NOMO-1 treated with DMSO at 0.1 percent for 48 hours (cell line): ENCODE measurements around the gene ECSCR.
"Not testable (repeated sequence)": the region's sequence is repeated elsewhere in the genome, so short reads cannot be mapped to it uniquely, and the experiment has no call there.

Source experiments
- DNase-seq: peaks from one replicate; lab custom pipeline; 2025; ENCODE audit not compliant: unreplicated experiment; lab: John Stamatoyannopoulos, UW

Gene ECSCR, protein sequence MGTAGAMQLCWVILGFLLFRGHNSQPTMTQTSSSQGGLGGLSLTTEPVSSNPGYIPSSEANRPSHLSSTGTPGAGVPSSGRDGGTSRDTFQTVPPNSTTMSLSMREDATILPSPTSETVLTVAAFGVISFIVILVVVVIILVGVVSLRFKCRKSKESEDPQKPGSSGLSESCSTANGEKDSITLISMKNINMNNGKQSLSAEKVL

DNA sequence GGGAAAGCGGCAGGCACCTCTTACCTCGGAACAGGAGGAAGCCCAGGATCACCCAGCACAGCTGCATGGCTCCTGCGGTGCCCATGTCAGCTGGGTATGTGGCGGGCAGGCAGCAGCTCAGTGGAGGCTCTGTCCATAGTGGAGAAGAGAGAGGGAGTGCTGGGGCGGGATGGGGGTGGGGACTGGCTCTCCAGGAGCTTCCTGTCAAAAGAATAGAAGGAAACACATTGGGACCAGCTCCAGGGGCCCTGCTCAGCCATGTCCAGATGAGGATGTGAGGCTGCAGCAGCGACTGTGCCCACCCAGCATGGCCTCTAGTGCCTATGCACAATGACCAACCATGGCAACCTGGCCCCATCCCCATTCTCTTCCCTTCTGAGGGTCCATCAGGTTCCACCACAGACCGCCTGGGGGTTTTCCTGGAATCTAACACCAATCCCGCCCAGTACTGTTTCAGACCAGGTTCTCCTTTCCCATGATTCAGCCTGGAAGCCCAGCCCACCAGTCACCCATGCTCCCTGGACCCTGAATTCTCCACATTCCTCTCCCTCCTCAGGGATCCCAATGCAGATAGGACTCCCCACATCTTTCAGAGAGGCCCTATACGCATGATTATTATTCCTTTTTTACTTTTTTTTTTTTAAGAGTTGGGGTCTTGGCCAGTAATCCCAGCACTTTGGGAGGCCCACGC is at the start of gene ECSCR:
Gene ECSCR (minus strand): TSS at position 158 of the 691 bp plus-strand sequence. CDS start 73 bp downstream, at position 85.
- DNase-seq: no peak

- not testable (repeated sequence) for DNase-seq
These were observed 42.2 kb upstream of the ECSCR start for GRCh38 chr5:139504722-139505121.

GRCh38 chr5:139503879-139504278 is 41.3 kb upstream of the ECSCR start:
- peak; percentile 60 for DNase-seq

GRCh38 chr5:139503036-139503817 is 40.7 kb upstream of the ECSCR start:
- DNase-seq: peak; percentile 13

DNA sequence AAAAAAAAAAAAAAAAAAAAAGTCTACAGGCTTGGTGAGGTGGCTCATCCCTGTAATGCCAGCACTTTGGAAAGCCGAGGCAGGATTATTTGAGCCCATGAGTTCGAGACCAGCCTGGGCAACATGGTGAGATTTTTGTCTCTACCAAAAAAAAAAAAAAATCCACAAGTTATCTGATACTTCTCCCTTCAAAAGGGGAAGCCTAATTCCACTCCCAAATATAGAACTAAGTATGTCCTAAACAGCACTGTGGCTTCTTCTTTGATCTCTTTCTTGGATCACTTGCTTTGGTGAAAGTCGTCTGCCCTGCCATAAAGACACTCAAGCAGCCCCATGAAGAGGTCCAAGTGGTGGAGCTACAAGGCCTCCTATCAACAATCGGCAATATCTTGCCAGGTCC is 38.8 kb upstream of the ECSCR start:
- DNase-seq: peak; percentile 31

DNA sequence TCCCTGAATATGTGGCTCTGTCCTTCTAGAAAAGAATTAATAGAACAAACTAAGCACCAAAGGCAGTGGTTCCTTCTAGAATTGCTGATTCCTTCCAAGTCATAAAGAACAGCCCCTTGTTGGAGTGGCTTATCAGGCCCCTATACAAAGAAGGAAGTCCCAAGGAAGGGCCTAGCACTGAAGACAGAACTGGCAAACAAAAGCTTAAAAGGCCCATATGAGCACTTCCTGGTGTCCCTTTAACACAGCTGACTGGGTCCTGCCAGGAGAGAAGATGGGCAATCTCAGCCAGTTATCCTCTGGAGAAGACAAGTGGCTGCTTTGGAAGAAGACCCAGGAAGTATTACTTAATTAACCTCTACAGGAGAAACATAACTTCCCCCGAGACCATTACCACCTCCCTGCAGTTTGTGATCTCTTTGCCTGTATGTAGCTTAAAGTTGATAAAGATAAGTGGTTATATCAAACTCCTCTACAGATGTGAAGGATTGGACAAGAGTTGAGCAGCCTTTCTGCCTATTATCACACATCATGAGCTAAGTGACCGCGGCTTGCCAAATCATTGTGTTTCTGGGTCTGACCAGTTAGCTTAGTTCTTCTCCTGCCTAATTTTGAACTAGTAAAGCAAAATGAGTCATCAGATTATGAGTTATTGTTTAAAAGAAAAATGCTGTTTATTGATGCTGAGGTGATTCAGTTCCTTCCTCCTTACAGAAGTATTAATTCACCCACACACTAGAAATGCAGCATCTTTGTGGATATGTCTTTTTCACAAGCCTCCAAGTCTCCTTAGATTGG is 33.3 kb upstream of the ECSCR start:
- peak; percentile 47 for DNase-seq

DNA sequence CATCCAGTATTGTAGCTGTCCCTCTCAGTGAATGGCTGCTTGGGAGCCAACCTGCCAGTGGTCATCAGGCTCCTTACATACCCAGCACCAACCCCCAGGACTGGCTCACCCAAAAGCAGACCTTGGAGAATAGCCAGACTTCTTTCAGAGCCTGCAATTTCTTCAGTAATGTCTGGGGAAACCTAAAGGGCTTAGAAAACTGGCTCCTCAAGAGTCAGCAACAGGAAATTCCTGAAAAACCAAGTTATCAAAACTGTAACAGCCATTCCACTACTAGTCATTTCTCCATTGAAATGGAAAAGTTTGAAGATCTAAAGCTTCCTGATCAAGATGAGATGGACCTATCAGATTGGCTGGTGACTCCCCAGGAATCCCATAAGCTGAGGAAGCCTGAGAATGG is 32.3 kb upstream of the ECSCR start:
- no peak for DNase-seq

DNA sequence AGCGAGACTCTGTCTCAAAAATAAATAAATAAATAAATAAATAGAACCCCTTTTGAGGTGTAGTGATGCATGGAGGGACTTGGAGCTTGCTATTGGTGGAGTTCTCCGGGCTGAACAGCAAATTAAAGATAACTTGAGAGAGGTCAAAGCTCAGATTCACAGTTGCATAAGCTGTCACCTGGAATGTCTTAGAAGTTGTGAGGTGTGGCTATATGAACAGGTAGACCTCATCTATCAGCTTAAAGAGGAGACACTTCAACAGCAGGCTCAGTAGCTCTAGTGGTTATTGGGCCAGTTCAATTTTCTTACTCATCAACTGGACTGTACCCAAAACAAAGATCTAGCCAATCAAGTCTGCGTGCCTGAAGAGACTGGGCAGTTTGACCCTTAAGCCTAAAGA is 31.7 kb upstream of the ECSCR start:
- no peak for DNase-seq

DNA sequence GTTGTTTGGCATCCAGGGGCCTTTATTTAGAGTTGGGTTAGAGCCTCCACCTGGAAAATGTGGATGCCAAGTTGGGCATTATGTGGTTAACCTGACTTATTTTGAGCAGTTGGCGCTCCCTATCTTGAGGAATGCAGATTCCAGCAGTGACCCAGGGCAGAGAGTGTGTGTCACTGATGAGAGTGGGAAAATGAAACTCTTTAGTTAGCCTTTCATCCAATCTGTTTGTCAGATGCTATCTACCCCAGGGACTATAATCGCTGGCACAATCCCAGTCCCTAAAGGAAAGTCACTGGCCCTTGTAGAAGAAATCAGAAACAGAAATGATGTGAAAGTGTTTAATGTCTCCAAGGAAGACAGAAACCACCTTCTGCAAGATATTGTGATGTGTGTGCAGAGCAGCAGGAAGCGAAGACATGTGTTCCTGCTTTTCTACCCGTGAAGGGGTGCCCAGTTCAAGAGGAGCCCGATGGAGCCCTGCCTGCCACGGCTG is 30.2 kb upstream of the ECSCR start:
- no peak for DNase-seq

DNA sequence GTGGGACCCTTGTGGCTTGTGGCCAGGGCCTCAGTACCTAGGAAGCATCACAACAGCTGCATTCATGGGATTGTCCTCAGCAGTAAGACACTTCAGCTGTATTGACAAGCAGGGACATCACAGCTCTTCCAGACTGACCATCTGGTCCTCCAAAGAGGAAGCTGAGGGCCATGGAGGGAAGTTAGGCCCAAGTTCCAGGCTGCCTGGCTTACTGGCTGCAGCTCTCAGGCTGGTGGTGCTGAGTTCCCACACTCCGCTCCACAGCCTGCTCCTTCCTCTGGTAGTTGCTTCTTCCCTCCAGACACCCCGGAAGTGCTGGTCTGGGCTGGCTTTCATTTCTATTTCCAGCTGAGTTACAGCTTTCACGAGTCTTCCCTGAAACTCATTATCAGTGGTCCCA is 25.7 kb upstream of the ECSCR start:
- DNase-seq: no peak

DNA sequence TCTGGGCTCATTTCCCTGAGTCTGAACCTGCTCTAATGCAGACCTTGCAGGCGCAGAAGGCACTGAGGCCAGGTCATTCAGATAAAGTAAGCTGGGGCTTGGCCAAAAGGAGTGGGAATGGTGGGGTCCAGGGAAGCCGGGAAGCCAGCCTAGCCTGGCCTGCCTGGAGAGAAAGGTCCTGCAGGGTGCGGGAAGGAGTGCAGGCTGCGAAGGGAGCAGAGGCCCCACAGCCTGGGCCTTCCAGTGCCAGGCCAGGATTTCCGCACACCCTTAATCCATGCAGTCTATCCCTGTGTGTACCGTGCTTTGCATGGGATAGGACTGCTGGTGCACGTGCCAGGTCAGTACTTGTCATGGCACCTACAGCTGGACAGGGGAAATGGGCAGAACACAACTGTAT is 23.7 kb upstream of the ECSCR start:
- DNase-seq: no peak

- DNase-seq: not testable (repeated sequence)
These were observed 20.3 kb upstream of the ECSCR start for GRCh38 chr5:139482890-139483208.

GRCh38 chr5:139482050-139482889 is 19.7 kb upstream of the ECSCR start, which contains the start of gene STING1:
TSS of gene STING1 (minus strand) at chr5:139482758. CDS start at chr5:139481704, 1,054 bp downstream.
- peak; percentile 79 for DNase-seq

GRCh38 chr5:139481580-139482049 is 19.1 kb upstream of the ECSCR start:
- DNase-seq: no peak

GRCh38 chr5:139481122-139481533 is 18.6 kb upstream of the ECSCR start:
- no peak for DNase-seq

GRCh38 chr5:139479729-139480128 is 17.2 kb upstream of the ECSCR start:
- not testable (repeated sequence) for DNase-seq

DNA sequence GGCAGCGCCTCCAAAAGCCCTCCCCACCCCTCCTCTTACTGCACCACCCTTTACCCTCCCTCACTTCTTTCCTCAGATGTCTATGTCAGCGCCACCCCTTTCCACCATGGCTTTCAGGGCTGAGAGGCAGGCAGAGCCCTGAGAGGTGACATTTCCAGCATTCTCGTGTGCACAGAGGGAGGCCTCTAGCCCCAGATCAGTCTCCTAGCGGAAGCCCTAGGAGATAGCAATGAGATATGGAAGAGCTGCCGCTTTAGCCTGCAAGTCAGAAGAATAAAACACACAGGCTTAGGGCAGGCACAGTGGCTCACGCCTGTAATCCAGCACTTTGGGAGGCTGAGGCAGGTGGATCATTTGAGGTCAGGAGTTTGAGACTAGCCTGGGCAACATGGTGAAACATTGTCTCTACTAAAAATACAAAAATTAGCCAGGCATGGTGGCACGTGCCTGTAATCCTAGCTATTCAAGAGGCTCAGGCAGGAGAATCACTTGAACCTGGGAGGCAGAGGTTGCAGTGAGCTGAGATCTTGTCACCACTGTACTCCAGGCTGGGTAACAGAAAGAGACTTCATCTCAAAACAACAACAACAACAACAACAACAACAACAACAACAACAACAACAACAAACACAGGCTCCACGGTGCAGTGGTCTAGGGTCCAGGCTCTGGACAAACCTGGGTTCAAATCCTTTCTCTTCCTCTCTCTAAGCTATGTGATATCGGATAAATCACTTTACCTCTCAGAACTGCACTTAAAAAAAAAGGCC is 16.3 kb upstream of the ECSCR start:
- DNase-seq: not testable (repeated sequence)

- no peak for DNase-seq
These were observed 13.5 kb upstream of the ECSCR start for GRCh38 chr5:139475865-139476617.
